AG04450 (cell line): ENCODE results near the gene TSPAN9. TPM values are rescaled to one million over a fixed set of nuclear protein-coding genes. Genes with fewer than 3 reads are reported as not detected.

ENCODE experiments used
- CTCF ChIA-PET: fragments of 300-600, 350-600 bp; formaldehyde crosslinking; extraction: SDS; loops from one replicate; lab custom pipeline; 2022; ENCODE audit warnings: antibody characterized with exemption, inconsistent platforms; lab: Charles Lee
- POLR2A ChIA-PET: fragments of 350-600 bp; formaldehyde crosslinking; extraction: SDS; loops from one replicate; lab custom pipeline; 2021; ENCODE audit warnings: antibody characterized with exemption, inconsistent platforms; lab: Yijun Ruan, JAX
- DNase-seq: peaks from one replicate; pipeline ENCODE4 v3.0.0-alpha.2; 2011; ENCODE audit warnings: low read depth, low spot score
- H3K27ac ChIP-seq: one replicate; pipeline ENCODE4 v1.5.1; 2012; ENCODE audit warnings: low read depth, low read length, control low read depth
- H3K27me3 ChIP-seq: one replicate; pipeline ENCODE4 v1.6.0; 2012; ENCODE audit warnings: low read length; ENCODE audit not compliant: control insufficient read depth, insufficient read depth
- H3K4me3 ChIP-seq: 2 replicates; pipeline ENCODE4 v1.5.1; 2011; ENCODE audit warnings: mild to moderate bottlenecking, low read depth, low read length, control low read depth
- H3K9me3 ChIP-seq: 2 replicates; pipeline ENCODE4 v1.5.1; 2012; ENCODE audit warnings: low read length; ENCODE audit not compliant: control insufficient read depth, insufficient read depth
- polyA plus RNA-seq: library from polyadenylated mRNA; depleted of rRNA; stranded (reverse); fragments of >200 nt; gene quantifications from 2 replicates; pipeline ENCODE4 v1.2.3, GENCODE V29; 2011
- TF ChIP-seq, protein P1 (sequence below): IDR thresholded peaks from 2 replicates; pipeline ENCODE4 v1.5.1; 2011; ENCODE audit warnings: low read depth, low read length, control low read depth, inconsistent platforms

The TSPAN9 gene
- polyA plus RNA-seq, 1 experiment: 68.0 TPM

DNA sequence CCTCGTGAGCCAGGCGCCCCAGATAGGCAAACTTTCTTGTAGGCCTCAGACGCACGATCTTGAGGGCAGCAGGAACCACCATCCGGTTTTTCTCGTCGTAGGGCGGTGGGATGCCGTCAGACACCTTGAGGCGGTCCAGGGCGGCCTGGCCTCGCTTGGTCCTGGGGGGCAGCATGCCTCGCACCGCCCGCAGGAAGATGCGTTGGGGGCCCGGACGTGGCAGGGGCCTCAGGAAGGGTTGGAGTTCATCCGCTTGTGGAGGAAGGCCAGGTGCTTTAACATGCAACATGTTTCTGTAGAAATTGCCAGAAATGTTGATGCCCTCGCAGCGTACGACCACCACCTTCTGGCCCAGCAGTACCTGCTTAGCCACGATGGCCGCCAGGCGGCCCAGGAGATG is 5.5 kb upstream of the TSPAN9 start:
- TF ChIP-seq, protein P1, sequence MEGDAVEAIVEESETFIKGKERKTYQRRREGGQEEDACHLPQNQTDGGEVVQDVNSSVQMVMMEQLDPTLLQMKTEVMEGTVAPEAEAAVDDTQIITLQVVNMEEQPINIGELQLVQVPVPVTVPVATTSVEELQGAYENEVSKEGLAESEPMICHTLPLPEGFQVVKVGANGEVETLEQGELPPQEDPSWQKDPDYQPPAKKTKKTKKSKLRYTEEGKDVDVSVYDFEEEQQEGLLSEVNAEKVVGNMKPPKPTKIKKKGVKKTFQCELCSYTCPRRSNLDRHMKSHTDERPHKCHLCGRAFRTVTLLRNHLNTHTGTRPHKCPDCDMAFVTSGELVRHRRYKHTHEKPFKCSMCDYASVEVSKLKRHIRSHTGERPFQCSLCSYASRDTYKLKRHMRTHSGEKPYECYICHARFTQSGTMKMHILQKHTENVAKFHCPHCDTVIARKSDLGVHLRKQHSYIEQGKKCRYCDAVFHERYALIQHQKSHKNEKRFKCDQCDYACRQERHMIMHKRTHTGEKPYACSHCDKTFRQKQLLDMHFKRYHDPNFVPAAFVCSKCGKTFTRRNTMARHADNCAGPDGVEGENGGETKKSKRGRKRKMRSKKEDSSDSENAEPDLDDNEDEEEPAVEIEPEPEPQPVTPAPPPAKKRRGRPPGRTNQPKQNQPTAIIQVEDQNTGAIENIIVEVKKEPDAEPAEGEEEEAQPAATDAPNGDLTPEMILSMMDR: no peak
- no peak for DNase-seq
- no peak overlapping the region for H3K4me3 ChIP-seq
- ChIA-PET CTCF (interaction anchor here (1.5 to 4.8 kb wide), 2 partner anchors 30 to 204 kb away, joined by 4 to 187 read pairs; no protein-coding TSS in a partner anchor), POLR2A (no interaction called here)
- H3K9me3 ChIP-seq: no peaks in the 10 kb centered on the region; the same call in 1 of the 2 replicates
- no peak overlapping the region for H3K27ac ChIP-seq
- H3K27me3 ChIP-seq: peaks cover 9% of the 10 kb centered on the region

DNA sequence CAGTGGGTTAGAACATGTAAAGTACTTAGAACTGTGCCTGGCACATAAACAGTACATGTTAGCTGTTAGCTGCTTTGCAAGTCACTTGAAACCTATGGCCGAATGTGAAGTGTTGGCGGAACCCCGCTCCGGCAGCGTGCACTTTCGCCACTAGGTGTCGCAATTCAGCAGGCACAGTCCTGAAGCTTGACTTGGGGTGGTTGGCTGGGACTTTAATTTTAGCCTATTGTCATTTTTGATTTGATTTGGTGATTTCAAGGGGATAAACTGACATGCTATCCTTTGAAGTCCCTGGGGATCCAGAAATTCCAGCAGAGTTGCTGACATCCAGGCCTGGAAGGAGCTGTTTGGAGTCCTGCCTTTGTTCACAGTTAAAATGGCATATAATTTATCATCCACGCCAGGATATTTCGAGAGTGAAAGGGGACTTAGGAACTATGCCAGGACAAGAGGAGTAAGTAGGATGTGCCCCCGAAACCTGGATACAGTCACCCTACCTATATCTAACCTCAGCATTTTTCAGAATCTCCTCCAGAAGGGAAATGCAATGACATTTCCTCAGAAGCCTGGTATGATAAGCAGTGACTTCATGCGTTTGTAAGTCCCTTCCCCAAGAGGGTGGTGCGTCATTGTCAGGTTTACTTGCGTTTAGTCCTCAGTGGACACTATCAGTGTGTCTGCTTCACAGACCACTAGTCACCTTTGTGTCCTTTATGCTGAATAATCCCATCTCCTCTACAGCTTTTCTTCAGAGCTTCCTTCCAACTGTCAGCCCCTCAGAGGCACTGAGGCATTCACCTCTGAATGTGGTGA is 3.5 kb upstream of the TSPAN9 start:
- peak; percentile 69 for DNase-seq
- TF ChIP-seq, protein P1: peak; percentile 99
- Histone ChIP-seq H3K9me3 (no peaks in the 10 kb centered on the region; the same call in 1 of the 2 replicates), H3K27ac (no peak overlapping the region), H3K4me3 (no peak overlapping the region), H3K27me3 (peaks cover 2% of the 10 kb centered on the region)
- ChIA-PET POLR2A (interaction anchor here (1.3 kb wide), 1 partner anchor 202 kb away, joined by 6 read pairs; no protein-coding TSS in a partner anchor), CTCF (interaction anchor here (0.6 to 4.8 kb wide), 49 partner anchors 9 to 730 kb away, joined by 3 to 187 read pairs (median 5); no protein-coding TSS in a partner anchor)

DNA sequence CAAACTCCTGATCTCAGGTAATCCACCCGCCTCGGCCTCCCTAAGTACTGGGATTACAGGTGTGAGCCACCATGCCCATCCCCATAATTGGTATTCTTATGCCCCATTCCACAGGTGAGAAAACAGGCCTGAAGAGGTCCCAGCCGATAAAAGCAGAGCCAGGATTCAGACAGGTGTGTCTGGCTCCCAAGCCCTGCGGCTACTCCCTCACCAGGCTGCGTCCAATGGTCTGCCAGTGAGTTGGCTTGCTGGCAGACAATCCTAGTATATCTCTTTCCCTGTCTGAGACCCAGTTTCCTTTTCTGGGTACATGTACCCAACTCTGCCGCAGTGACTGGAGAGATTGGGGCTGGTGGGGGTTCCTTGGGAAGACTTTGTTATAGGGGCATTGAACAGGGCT is 1.9 kb upstream of the TSPAN9 start:
- POLR2A ChIA-PET: interaction anchor here (0.6 to 0.7 kb wide), 2 partner anchors 62 to 141 kb away, joined by 3 read pairs; no protein-coding TSS in a partner anchor
- Histone ChIP-seq H3K27me3 (no peaks in the 10 kb centered on the region), H3K9me3 (no peaks in the 10 kb centered on the region; the same call in 1 of the 2 replicates), H3K27ac (no peak overlapping the region), H3K4me3 (no peak overlapping the region)
- DNase-seq: no peak
- TF ChIP-seq, protein P1: no peak
- CTCF ChIA-PET: interaction anchor here (0.6 to 4.8 kb wide), 4 partner anchors 15 to 200 kb away, joined by 3 to 187 read pairs (median 46); no protein-coding TSS in a partner anchor

DNA sequence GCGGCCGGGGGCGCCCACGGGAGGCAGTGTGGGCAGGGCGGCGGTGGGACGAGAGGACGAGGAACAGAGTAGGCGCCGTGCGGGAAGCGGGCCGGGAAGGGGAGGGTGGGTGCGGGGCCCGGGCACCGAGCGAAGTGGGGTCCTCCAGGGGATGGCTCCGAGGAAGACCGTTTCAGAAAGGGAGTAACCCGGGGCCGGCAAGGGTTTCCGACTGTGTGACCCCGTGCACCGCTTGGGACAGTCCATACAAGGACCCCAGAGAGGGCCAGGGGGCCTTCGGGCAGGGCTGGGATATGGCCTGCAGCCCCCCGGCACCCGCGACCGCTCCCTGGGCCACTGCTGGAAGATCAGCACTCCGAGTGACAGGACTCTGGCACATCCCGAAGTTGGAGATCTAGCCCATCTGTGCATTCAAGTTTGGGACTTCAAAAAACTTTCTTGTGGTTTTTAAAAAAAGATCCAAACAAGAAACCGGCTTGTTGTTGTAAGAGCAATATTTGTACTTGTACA is 448 bp downstream of the TSPAN9 start:
- DNase-seq: no peak
- Histone ChIP-seq H3K9me3 (no peaks in the 10 kb centered on the region; the same call in 1 of the 2 replicates), H3K27me3 (no peaks in the 10 kb centered on the region), H3K27ac (peak overlapping the region; percentile 57), H3K4me3 (peak overlapping the region; percentile 82)
- ChIA-PET CTCF (interaction anchor here (0.6 to 1.8 kb wide), 4 partner anchors 57 to 223 kb away, joined by 3 to 5 read pairs (median 4); no protein-coding TSS in a partner anchor), POLR2A (interaction anchor here (1.1 kb wide), 1 partner anchor 23 kb away, joined by 4 read pairs; no protein-coding TSS in a partner anchor)
- TF ChIP-seq, protein P1: no peak
